Right lung (tissue), 5 donors: ENCODE results near the gene VPS13C. TPM values are rescaled to one million over a fixed set of nuclear protein-coding genes. Genes with fewer than 3 reads are reported as not detected.
"Not testable (repeated sequence)": the region's sequence is repeated elsewhere in the genome, so short reads cannot be mapped to it uniquely, and the experiment has no call there.

Experiments used
- DNase-seq, 2 donors: peaks; one replicate each; pipeline ENCODE4 v3.0.0-alpha.2; 2013
- polyA plus RNA-seq, 5 donors: library from polyadenylated mRNA; unstranded; fragments of 120-200 nt; gene quantifications; one replicate each; pipeline versions ENCODE4 v1.2.1 to v1.2.3, GENCODE V29; 2013; ENCODE audit warnings: inconsistent platforms in 1 of 5, low replicate concordance in 1 of 5; ENCODE audit not compliant: insufficient read length in 5 of 5, insufficient read depth in 1 of 5

Gene VPS13C
- polyA plus RNA-seq, 5 donors = 38.1 to 77.5 (median 61.1) TPM

- not testable (repeated sequence) for DNase-seq
These were observed 12.0 kb downstream of the VPS13C start for GRCh38 chr15:62048254-62048653.

- no peak for DNase-seq
These were observed 12.9 kb downstream of the VPS13C start for GRCh38 chr15:62047282-62047827.

DNA sequence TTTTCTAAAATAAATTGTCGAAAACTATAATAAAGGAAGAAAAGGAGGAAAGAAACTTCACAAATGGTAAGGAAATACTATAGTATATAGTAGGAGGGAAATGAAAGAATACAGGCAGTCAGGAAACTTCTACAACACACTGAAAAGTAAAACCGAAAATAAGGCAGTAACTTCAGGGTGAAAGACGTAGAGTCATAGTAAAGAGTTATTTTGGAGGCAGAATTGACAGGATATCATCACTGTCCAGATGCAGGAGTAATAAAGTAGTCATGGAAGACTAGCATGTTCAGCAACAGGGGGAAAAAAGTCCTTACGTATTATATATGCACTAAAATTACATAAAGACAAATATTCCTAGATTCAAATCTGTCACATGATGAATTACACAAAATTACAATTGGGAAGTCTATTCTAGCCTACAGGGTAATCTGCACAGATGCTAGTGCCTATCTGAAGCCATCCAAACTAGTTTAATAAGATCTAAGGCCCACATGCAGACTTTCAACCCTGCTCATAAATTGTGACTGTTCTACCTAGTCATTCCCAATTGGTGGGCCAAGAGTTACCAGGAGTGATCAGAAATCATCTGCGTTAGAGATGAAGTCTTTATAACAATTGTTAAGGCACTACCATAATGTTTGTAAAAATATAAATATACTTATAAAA, 14.0 kb downstream of the VPS13C start:
- no peak for DNase-seq

- DNase-seq = no peak
These were observed 24.9 kb downstream of the VPS13C start for GRCh38 chr15:62035256-62035924.

- no peak for DNase-seq
These were observed 32.3 kb downstream of the VPS13C start for GRCh38 chr15:62027916-62028315.

DNA sequence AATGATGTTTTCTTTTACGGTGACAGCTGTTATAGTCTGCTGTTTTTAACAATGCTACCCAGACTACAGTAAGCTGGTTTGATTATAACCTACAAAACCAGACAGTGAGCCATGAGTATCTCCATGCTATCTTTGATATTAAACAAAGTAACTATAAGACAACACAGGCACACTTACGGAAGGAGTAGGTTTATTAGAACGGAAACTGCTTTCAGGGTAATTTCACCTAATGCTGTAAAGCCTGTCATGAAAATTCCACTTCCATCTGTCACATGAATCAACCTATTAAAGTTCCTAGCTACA, 33.0 kb downstream of the VPS13C start:
- DNase-seq = no peak

DNA sequence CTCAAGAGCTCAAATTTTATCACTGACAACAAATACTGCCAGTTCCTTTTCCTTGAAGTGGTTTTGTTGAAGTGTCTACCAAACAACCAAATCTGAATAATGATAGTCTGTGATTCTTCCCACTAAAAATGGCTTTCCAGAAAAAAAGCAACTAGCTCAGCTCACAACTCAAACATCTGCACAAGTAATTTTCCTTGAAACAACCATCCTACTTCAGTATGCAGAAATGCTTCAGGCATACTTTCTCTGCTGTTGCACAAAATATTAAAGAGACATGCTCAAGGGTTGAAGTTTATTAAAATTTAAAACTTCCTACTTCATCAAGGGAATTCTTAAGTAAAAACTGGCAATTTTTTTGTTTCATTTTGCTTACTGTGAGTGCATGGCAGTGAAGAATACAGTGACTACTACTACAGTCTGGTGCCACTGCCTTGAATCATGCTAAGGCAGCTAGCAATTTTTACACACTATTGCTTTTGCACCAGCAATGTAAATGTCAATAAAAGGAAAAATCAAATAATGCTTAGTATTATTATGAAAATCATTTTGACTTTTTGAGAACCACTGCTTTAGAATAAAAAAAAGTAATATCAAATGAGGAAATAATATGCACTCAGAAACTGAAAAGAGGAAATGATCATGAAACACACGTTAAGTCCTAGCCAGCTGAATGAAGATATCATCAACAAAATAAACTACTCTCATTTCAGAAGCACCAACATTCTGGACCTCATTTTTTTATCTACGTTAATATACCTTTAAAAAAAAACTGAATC, 33.6 kb downstream of the VPS13C start:
- DNase-seq = no peak

DNA sequence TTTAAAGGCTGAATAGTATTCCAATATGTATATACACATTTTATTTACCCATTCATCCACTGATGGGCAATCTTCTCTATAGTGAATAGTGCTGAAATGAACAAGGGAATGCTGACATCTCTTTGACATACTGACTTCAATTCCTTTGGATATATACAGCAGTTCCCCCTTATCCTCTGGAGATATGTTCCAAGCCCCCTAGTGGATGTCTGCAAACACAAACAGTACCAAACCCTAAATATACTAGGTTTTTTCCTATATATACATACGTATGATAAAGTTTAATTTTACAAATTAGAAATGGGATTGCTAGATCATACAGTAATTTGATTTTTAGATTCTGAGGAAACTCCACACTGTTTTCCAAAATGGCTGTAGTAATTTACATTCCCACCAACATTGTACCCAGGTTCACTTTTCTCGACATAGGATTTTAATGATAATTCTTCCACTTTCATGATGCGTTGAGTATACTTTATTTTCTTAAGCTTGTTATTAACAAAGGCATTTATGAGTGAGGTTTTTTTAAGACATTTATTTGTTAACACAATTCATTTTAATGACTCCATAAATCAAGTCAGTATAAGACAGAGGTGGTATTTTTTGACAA, 38.2 kb downstream of the VPS13C start:
- no peak for DNase-seq

DNA sequence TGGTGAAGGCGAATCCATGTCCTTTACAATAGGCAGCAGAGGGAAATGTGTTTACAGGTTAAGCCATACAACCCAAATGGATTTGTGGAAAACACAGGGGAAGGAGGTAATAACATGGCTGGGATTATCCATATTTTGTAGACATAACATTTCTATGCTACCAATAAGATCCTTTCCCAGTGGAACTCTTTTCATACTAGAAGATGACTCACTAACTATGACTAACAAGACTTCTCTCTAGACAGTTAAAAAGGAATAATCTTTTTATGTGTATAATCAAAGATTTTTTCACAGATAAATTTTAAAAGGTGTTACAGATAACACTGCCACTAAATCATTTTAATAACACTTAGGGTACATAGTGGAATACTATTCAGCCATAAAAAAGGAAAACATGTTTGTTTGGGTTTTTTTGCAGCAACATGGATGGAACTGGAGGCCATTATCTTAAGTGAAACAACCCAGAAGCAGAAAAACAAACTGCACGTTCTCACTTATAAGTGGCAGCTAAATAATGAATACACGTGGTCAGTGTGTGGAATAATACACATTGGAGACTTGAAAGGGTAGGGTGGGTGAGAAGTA, 39.6 kb downstream of the VPS13C start:
- no peak for DNase-seq

DNA sequence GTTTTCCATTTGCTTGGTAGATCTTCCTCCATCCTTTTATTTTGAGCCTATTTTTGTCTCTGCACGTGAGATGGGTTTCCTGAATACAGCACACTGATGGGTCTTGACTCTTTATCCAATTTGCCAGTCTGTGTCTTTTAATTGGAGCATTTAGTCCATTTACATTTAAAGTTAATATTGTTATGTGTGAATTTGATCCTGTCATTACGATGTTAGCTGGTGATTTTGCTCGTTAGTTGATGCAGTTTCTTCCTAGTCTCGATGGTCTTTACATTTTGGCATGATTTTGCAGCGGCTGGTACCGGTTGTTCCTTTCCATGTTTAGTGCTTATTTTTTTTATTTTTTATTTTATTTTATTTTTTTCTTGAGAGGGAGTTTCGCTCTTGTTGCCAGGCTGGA, 54.9 kb downstream of the VPS13C start:
- DNase-seq = not testable (repeated sequence)

DNA sequence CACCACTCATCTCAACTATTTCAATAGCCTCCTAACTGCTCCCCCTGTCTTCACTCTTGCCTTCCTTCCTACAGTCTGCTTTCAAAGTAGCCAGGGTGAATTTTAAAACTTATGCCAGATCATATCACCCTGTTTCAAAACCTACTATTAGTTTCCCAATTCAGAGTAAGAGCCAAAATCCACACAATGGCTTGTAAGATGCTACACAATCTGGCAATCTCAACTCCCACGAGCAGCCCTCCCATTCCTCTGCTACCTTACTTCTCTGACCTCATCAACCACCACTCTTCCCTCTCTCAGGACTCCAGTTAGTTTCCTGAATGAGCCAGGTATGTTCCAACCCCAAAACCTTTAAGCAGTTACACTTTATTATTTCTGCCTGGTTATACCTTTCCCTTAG, 62.5 kb downstream of the VPS13C start:
- DNase-seq = no peak

GRCh38 chr15:61996056-61996635, 64.1 kb downstream of the VPS13C start:
- no peak for DNase-seq

- no peak for DNase-seq
These were observed 66.0 kb downstream of the VPS13C start for GRCh38 chr15:61994216-61994615.

DNA sequence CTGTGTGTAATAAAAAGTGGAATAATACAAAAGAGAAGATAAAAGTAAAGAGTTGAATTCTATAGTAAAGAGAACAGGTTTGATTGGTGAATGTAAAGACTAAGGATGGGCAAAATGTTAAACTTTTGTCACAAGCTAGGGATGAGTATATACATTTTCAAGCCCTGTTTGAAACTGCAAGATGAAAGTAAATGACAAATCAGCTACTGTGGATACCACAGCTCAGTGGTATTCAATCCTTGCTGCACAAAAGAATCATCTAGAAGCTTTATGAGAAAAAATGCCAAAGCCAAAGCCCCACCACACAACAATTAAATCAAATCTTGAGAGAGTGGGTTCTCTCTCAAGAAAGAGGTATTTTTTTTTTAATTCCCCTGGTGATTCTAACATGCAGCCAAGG, 67.7 kb downstream of the VPS13C start:
- DNase-seq = no peak

- no peak for DNase-seq
These were observed 70.6 kb downstream of the VPS13C start for GRCh38 chr15:61989667-61990066.

- DNase-seq = no peak
These were observed 72.4 kb downstream of the VPS13C start for GRCh38 chr15:61987824-61988223.

- no peak for DNase-seq
These were observed 77.2 kb downstream of the VPS13C start for GRCh38 chr15:61983081-61983480.

GRCh38 chr15:61978225-61978624, 82.0 kb downstream of the VPS13C start:
- no peak for DNase-seq

GRCh38 chr15:61974759-61975158, 85.5 kb downstream of the VPS13C start:
- no peak for DNase-seq

DNA sequence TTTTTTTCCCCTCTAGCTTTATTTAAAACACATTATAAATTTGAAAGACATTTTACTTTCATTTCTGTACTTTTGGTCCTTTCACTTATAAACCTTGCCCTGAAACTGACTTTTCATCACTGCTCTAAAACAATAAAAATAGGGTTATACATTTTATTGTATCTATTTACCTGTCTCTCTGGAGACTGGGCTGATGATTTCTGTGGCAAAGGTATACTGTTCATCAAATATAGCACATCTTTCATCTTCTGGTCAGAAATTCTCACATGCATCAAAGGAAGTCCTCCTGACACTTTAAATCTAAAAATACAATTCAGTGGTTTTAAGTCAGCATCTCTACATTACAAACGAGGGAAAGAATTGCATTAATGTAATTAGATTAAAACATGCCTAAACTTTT, 86.1 kb downstream of the VPS13C start:
- no peak for DNase-seq

DNA sequence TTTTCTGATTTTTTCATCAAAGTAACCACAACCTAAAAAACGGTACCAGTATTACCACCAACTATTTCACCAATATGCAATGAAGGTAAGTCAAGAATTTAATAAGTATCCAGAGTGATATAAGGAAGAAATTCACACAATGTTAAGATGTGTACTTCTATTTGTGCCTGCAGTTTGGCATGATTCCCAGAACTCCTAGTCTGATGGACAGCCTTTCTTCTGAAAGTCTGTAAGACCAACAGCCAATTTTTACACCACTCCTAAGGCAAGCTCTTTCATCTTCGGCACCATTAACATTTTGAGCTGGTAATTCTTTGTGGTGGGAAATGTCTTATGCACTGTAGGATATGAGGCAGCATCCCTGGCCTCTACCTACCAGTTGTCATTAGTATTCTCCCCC, 108.3 kb downstream of the VPS13C start:
- peak; percentile 1 to 10 for DNase-seq

DNA sequence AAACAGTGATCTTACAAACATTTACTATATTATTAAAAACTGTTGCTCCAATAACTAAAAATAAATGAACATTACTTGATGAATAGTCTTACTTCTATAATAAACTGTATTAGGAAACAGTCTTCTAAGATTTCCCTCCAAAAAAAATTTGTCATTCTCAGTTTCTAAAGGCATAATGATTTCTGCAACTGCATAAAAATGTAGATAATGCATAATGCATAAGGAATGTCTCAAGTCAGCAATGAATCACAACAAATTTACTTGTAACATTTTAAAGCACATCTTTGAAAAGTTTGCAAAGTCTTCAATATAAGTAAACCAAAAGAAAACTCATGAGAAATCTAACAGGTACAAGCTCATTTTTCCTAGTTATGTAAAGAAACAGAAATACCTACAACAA, 113.5 kb downstream of the VPS13C start:
- DNase-seq = no peak
